ENCODE data around the gene TSR3. TPM values are rescaled to one million over a fixed set of nuclear protein-coding genes. Genes with fewer than 3 reads are reported as not detected.

Gene TSR3
- total and polyA plus RNA-seq, 8 donors, result 9.3 to 441 (median 65.0) TPM

GRCh38 chr16:1347286-1347855, 4.3 kb downstream of the TSR3 start:
- peaks cover 0 to 10% (median 0%) of the 10 kb centered on the region in 3 donors for H3K27me3 ChIP-seq
- intact Hi-C loops (cut with DNase I; ENCODE audit: low total_unique reads), result no loop called here

GRCh38 chr16:1346422-1347285, 5.0 kb downstream of the TSR3 start:
- WGBS, 5 donors, result 38 to 67% (median 57%) methylated on average over 6 to 34 of the region's 34 CpGs
- no peak overlapping the region for H3K27ac ChIP-seq

More at GRCh38 chr16:1347286-1347855, 4.3 kb downstream of the TSR3 start:
- H3K36me3 ChIP-seq, result peaks cover 20 to 34% (median 33%) of the 10 kb centered on the region in 4 donors
- H3K9me3 ChIP-seq, result no peaks in the 10 kb centered on the region
- peaks cover 16 to 41% (median 38%) of the 10 kb centered on the region in 4 donors for H3K4me1 ChIP-seq
- H3K4me3 ChIP-seq, result no peak overlapping the region
- no peak for DNase-seq
- WGBS, 5 donors, result 82 to 90% (median 89%) methylated on average over 4 to 31 of the region's 31 CpGs
- H3K27ac ChIP-seq, result no peak overlapping the region
- no peak for TF ChIP-seq POLR2AphosphoS5 (IDR thresholded peaks at IDR 0.05)
- peak in 1 of 7 experiments; percentile 1 for TF ChIP-seq CTCF (IDR thresholded peaks at IDR 0.05)

GRCh38 chr16:1345651-1346421, 5.8 kb downstream of the TSR3 start:
- TF ChIP-seq POLR2AphosphoS5 (IDR thresholded peaks at IDR 0.05) (no peak), EP300 (IDR thresholded peaks at IDR 0.05) (no peak), POLR2A (IDR thresholded peaks at IDR 0.05) (no peak), CTCF (IDR thresholded peaks at IDR 0.05) (no peak)
- intact Hi-C loops (cut with DNase I; ENCODE audit: low total_unique reads), result no loop called here
- Histone ChIP-seq H3K9me3 (no peaks in the 10 kb centered on the region), H3K27ac (no peak overlapping the region), H3K36me3 (peaks cover 20 to 34% (median 33%) of the 10 kb centered on the region in 4 donors), H3K4me3 (no peak overlapping the region), H3K4me1 (peaks cover 11 to 37% (median 33%) of the 10 kb centered on the region in 4 donors), H3K27me3 (peaks cover 0 to 15% (median 0%) of the 10 kb centered on the region in 3 donors)
- DNase-seq, result no peak
- WGBS, 5 donors, result 52 to 76% (median 70%) methylated on average over 13 to 31 of the region's 31 CpGs

More at GRCh38 chr16:1346422-1347285, 5.0 kb downstream of the TSR3 start:
- no peak for DNase-seq
- intact Hi-C loops (cut with DNase I; ENCODE audit: low total_unique reads), result no loop called here
- no peaks in the 10 kb centered on the region for H3K9me3 ChIP-seq
- peaks cover 0 to 15% (median 0%) of the 10 kb centered on the region in 3 donors for H3K27me3 ChIP-seq
- H3K4me3 ChIP-seq, result no peak overlapping the region
- peaks cover 15 to 42% (median 39%) of the 10 kb centered on the region in 4 donors for H3K4me1 ChIP-seq
- H3K36me3 ChIP-seq, result peaks cover 20 to 34% (median 33%) of the 10 kb centered on the region in 4 donors
- TF ChIP-seq EP300 (IDR thresholded peaks at IDR 0.05), result no peak
- TF ChIP-seq CTCF (IDR thresholded peaks at IDR 0.05), result peak in 1 of 7 experiments; percentile 12
- no peak for TF ChIP-seq POLR2AphosphoS5 (IDR thresholded peaks at IDR 0.05)

- Histone ChIP-seq H3K36me3 (peaks cover 20 to 29% (median 28%) of the 10 kb centered on the region in 4 donors), H3K4me1 (peaks cover 5 to 29% (median 25%) of the 10 kb centered on the region in 4 donors), H3K27ac (no peak overlapping the region), H3K27me3 (peaks cover 0 to 15% (median 0%) of the 10 kb centered on the region in 3 donors), H3K9me3 (no peaks in the 10 kb centered on the region), H3K4me3 (no peak overlapping the region)
- no peak for DNase-seq
- TF ChIP-seq POLR2A (IDR thresholded peaks at IDR 0.05), result no peak
- no peak for TF ChIP-seq POLR2AphosphoS5 (IDR thresholded peaks at IDR 0.05)
- TF ChIP-seq CTCF (IDR thresholded peaks at IDR 0.05), result no peak
- intact Hi-C loops (cut with DNase I; ENCODE audit: low total_unique reads), result no loop called here
- 74 to 80% (median 77%) methylated on average over 5 to 11 of the region's 11 CpGs for WGBS, 5 donors
These were observed 6.6 kb downstream of the TSR3 start for GRCh38 chr16:1345087-1345486.

Data from stomach (tissue), 9 donors.